Mesenchymal stem cell (in vitro differentiated cells and primary cell): ENCODE data around the gene GALNT8.

Experiments
- DNase-seq: peaks from one replicate; pipeline ENCODE4 v3.0.0-alpha.2; 2013
- H2AFZ ChIP-seq: one replicate; pipeline ENCODE4 v1.6.1; 2013; ENCODE audit warnings: low read depth, mild to moderate bottlenecking, control low read depth, inconsistent platforms, low read length, moderate library complexity
- H2AK5ac ChIP-seq: 2 replicates; pipeline ENCODE4 v1.6.1; 2013; ENCODE audit warnings: low read length, moderate library complexity, mild to moderate bottlenecking, inconsistent platforms; ENCODE audit not compliant: severe bottlenecking
- H2BK120ac ChIP-seq: one replicate; pipeline ENCODE4 v1.6.1; 2013; ENCODE audit warnings: low read depth, mild to moderate bottlenecking, inconsistent platforms, low read length, moderate library complexity
- H2BK12ac ChIP-seq, 2 experiments: one replicate each; pipeline ENCODE4 v1.6.1; 2013; ENCODE audit warnings: inconsistent platforms in 2 of 2, low read length in 2 of 2, mild to moderate bottlenecking in 2 of 2, moderate library complexity in 2 of 2, control low read depth in 1 of 2
- H2BK15ac ChIP-seq: one replicate; pipeline ENCODE4 v1.6.1; 2013; ENCODE audit warnings: mild to moderate bottlenecking, low read depth, inconsistent platforms; ENCODE audit not compliant: poor library complexity, severe bottlenecking
- H2BK5ac ChIP-seq: 2 replicates; pipeline ENCODE4 v1.6.1; 2013; ENCODE audit warnings: low read depth, mild to moderate bottlenecking, low read length, control low read depth, inconsistent platforms; ENCODE audit not compliant: poor library complexity, severe bottlenecking
- H3K14ac ChIP-seq, 2 experiments: one replicate each; pipeline ENCODE4 v1.6.1; 2013; ENCODE audit warnings: inconsistent platforms in 2 of 2, low read length in 2 of 2, control low read depth in 1 of 2, mild to moderate bottlenecking in 1 of 2, moderate library complexity in 1 of 2
- H3K18ac ChIP-seq, 2 experiments: one replicate each; pipeline ENCODE4 v1.6.1; 2013; ENCODE audit warnings: inconsistent platforms in 2 of 2, low read length in 2 of 2, control low read depth in 1 of 2, low read depth in 1 of 2, mild to moderate bottlenecking in 1 of 2
- H3K23ac ChIP-seq, 2 experiments: one replicate each; pipeline ENCODE4 v1.6.1; 2013; ENCODE audit warnings: inconsistent platforms in 2 of 2, low read length in 2 of 2, mild to moderate bottlenecking in 2 of 2, moderate library complexity in 2 of 2, control low read depth in 1 of 2
- H3K27ac ChIP-seq: 2 replicates; pipeline ENCODE4 v1.5.1; 2013; ENCODE audit warnings: mild to moderate bottlenecking, moderate library complexity, low read length, control low read depth, inconsistent platforms; ENCODE audit not compliant: poor library complexity, severe bottlenecking
- H3K27me3 ChIP-seq, 2 experiments: 2 replicates each; pipeline versions ENCODE4 v1.6.1 to v1.7.0; 2013; ENCODE audit warnings: low read length in 2 of 2, mild to moderate bottlenecking in 2 of 2, moderate library complexity in 2 of 2, control low read depth in 1 of 2, inconsistent platforms in 1 of 2; ENCODE audit not compliant: control insufficient read depth in 1 of 2, insufficient read depth in 1 of 2
- H3K36me3 ChIP-seq, 2 experiments: 2 replicates each; pipeline versions ENCODE4 v1.6.1 to v1.7.0; 2013; ENCODE audit warnings: low read length in 2 of 2, control low read depth in 1 of 2, inconsistent platforms in 1 of 2, low read depth in 1 of 2, mild to moderate bottlenecking in 1 of 2; ENCODE audit not compliant: insufficient read depth in 2 of 2, control insufficient read depth in 1 of 2
- H3K4ac ChIP-seq, 2 experiments: one replicate each; pipeline ENCODE4 v1.6.1; 2013; ENCODE audit warnings: inconsistent platforms in 2 of 2, low read length in 2 of 2, mild to moderate bottlenecking in 2 of 2, moderate library complexity in 2 of 2, control low read depth in 1 of 2, low read depth in 1 of 2
- H3K4me1 ChIP-seq: 2 replicates; pipeline ENCODE4 v1.6.1; 2013; ENCODE audit warnings: low read depth, low read length, control low read depth; ENCODE audit not compliant: control insufficient read depth, insufficient read depth
- H3K4me2 ChIP-seq: 2 replicates; pipeline ENCODE4 v1.6.1; 2013; ENCODE audit warnings: low read length, mild to moderate bottlenecking, inconsistent platforms; ENCODE audit not compliant: poor library complexity, severe bottlenecking
- H3K4me3 ChIP-seq, 2 experiments: 2 replicates each; pipeline versions ENCODE4 v1.5.1 to v1.7.0; 2013; ENCODE audit warnings: low read length in 2 of 2, mild to moderate bottlenecking in 2 of 2, control low read depth in 1 of 2, low read depth in 1 of 2; ENCODE audit not compliant: insufficient read depth in 1 of 2
- H3K79me1 ChIP-seq: replicated peaks from 2 replicates; pipeline ENCODE4 v1.6.1; 2013; ENCODE audit warnings: mild to moderate bottlenecking, control low read depth, low read length, inconsistent platforms; ENCODE audit not compliant: poor library complexity, severe bottlenecking
- H3K9ac ChIP-seq: 2 replicates; pipeline ENCODE4 v1.7.0; 2013; ENCODE audit warnings: mild to moderate bottlenecking, low read length, moderate library complexity
- H3K9me3 ChIP-seq: 2 replicates; pipeline ENCODE4 v1.7.0; 2013; ENCODE audit warnings: mild to moderate bottlenecking, low read length; ENCODE audit not compliant: control insufficient read depth
- H4K8ac ChIP-seq: one replicate; pipeline ENCODE4 v1.6.1; 2013; ENCODE audit warnings: inconsistent platforms, mild to moderate bottlenecking, low read length, moderate library complexity
- H4K91ac ChIP-seq: one replicate; pipeline ENCODE4 v1.6.1; 2013; ENCODE audit warnings: mild to moderate bottlenecking, low read length, inconsistent platforms
- WGBS: methylation state at CpG from one replicate; pipeline ENCODE4 v1.1.7; 2013; ENCODE audit warnings: mixed read lengths; 5-methylcytosine and 5-hydroxymethylcytosine counted together

Gene GALNT8

GRCh38 chr12:4690760-4691159, 29.4 kb upstream of the GALNT8 start:
- WGBS: 97% methylated on average over 5 of the region's 5 CpGs
- Histone ChIP-seq H2AK5ac (no peak overlapping the region), H2BK15ac (no peak overlapping the region), H3K4me3 (no peak overlapping the region), H3K79me1 (no peaks in the 10 kb centered on the region), H3K4ac (no peak overlapping the region), H2BK5ac (no peak overlapping the region), H3K9ac (no peak overlapping the region), H3K9me3 (no peaks in the 10 kb centered on the region), H3K27ac (no peak overlapping the region), H3K4me1 (no peaks in the 10 kb centered on the region), H3K14ac (no peak overlapping the region), H3K36me3 (peaks cover 11 to 34% of the 10 kb centered on the region in 2 experiments), H4K91ac (no peak overlapping the region), H2BK12ac (no peak overlapping the region), H2AFZ (no peak overlapping the region), H4K8ac (no peak overlapping the region), H3K27me3 (no peaks in the 10 kb centered on the region), H3K18ac (no peak overlapping the region), H3K23ac (no peak overlapping the region), H3K4me2 (no peak overlapping the region), H2BK120ac (no peak overlapping the region)
- DNase-seq: no peak

GRCh38 chr12:4700621-4701026, 19.6 kb upstream of the GALNT8 start:
- no peak overlapping the region for H3K27ac ChIP-seq
- peaks cover 0 to 4% of the 10 kb centered on the region in 2 experiments for H3K36me3 ChIP-seq
- WGBS: 95% methylated on average over 10 of the region's 10 CpGs
- H4K91ac ChIP-seq: no peak overlapping the region
- H3K4me3 ChIP-seq: peak overlapping the region in 1 of 2 experiments; percentile 64
- no peak overlapping the region for H2AK5ac ChIP-seq
- no peaks in the 10 kb centered on the region for H3K4me1 ChIP-seq
- H2BK15ac ChIP-seq: no peak overlapping the region
- H3K18ac ChIP-seq: no peak overlapping the region
- H2AFZ ChIP-seq: no peak overlapping the region
- H3K4ac ChIP-seq: no peak overlapping the region
- H3K23ac ChIP-seq: no peak overlapping the region
- no peak overlapping the region for H2BK12ac ChIP-seq
- H3K27me3 ChIP-seq: no peaks in the 10 kb centered on the region
- H3K14ac ChIP-seq: no peak overlapping the region
- no peak for DNase-seq
- no peaks in the 10 kb centered on the region for H3K9me3 ChIP-seq
- no peak overlapping the region for H3K4me2 ChIP-seq
- no peak overlapping the region for H2BK120ac ChIP-seq
- H2BK5ac ChIP-seq: no peak overlapping the region
- no peak overlapping the region for H4K8ac ChIP-seq
- H3K79me1 ChIP-seq: no peaks in the 10 kb centered on the region
- H3K9ac ChIP-seq: peak overlapping the region; percentile 75

GRCh38 chr12:4701395-4702190, 18.6 kb upstream of the GALNT8 start:
- Histone ChIP-seq H4K8ac (no peak overlapping the region), H3K27me3 (no peaks in the 10 kb centered on the region), H3K4ac (no peak overlapping the region), H3K14ac (no peak overlapping the region), H3K4me3 (no peak overlapping the region), H2AK5ac (no peak overlapping the region), H3K79me1 (no peaks in the 10 kb centered on the region), H2BK120ac (no peak overlapping the region), H3K27ac (no peak overlapping the region), H3K4me2 (no peak overlapping the region), H2BK15ac (no peak overlapping the region), H3K18ac (no peak overlapping the region), H3K23ac (no peak overlapping the region), H2BK5ac (no peak overlapping the region), H3K9me3 (no peaks in the 10 kb centered on the region), H2AFZ (no peak overlapping the region), H3K4me1 (no peaks in the 10 kb centered on the region), H3K9ac (no peak overlapping the region), H4K91ac (peak overlapping the region; percentile 18), H3K36me3 (peaks cover 0 to 4% of the 10 kb centered on the region in 2 experiments), H2BK12ac (no peak overlapping the region)
- no peak for DNase-seq
- 97% methylated on average over 5 of the region's 8 CpGs for WGBS

DNA sequence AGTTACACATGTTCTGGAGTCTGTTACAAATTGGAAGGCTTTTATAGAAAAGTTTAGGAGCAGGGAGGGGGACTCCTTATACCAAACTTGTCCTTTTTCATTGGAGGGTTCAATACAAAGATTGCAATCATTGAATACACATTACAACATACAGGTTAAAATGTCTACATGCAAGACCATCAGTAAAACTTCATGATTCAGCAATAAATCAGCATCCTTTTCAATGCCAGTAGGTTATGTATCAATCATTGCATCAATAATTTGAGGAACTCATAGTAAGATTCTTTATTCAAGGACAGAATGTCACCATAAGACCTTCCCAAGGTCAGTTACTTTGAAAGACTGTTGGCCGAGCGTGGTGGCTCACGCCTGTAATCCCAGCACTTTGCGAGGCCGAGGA, 16.5 kb upstream of the GALNT8 start:
- no peak overlapping the region for H3K14ac ChIP-seq
- 100% methylated on average over 4 of the region's 5 CpGs for WGBS
- no peak overlapping the region for H3K4me3 ChIP-seq
- no peaks in the 10 kb centered on the region for H3K4me1 ChIP-seq
- H3K27ac ChIP-seq: no peak overlapping the region
- H2BK15ac ChIP-seq: no peak overlapping the region
- no peak overlapping the region for H2AFZ ChIP-seq
- no peak for DNase-seq
- no peak overlapping the region for H3K9ac ChIP-seq
- H4K8ac ChIP-seq: no peak overlapping the region
- H4K91ac ChIP-seq: no peak overlapping the region
- H3K18ac ChIP-seq: no peak overlapping the region
- H3K4me2 ChIP-seq: no peak overlapping the region
- H3K79me1 ChIP-seq: no peaks in the 10 kb centered on the region
- no peaks in the 10 kb centered on the region for H3K9me3 ChIP-seq
- no peak overlapping the region for H3K23ac ChIP-seq
- peaks cover 0 to 4% of the 10 kb centered on the region in 2 experiments for H3K36me3 ChIP-seq
- no peaks in the 10 kb centered on the region for H3K27me3 ChIP-seq
- H3K4ac ChIP-seq: no peak overlapping the region
- no peak overlapping the region for H2BK5ac ChIP-seq
- no peak overlapping the region for H2AK5ac ChIP-seq
- H2BK120ac ChIP-seq: no peak overlapping the region
- H2BK12ac ChIP-seq: no peak overlapping the region
